ENCODE measurements around the gene YKT6. TPM values are rescaled to one million over a fixed set of nuclear protein-coding genes. Genes with fewer than 3 reads are reported as not detected.

YKT6 gene
- total RNA-seq, 1 donor from 2014 or later = 53.3 TPM

DNA sequence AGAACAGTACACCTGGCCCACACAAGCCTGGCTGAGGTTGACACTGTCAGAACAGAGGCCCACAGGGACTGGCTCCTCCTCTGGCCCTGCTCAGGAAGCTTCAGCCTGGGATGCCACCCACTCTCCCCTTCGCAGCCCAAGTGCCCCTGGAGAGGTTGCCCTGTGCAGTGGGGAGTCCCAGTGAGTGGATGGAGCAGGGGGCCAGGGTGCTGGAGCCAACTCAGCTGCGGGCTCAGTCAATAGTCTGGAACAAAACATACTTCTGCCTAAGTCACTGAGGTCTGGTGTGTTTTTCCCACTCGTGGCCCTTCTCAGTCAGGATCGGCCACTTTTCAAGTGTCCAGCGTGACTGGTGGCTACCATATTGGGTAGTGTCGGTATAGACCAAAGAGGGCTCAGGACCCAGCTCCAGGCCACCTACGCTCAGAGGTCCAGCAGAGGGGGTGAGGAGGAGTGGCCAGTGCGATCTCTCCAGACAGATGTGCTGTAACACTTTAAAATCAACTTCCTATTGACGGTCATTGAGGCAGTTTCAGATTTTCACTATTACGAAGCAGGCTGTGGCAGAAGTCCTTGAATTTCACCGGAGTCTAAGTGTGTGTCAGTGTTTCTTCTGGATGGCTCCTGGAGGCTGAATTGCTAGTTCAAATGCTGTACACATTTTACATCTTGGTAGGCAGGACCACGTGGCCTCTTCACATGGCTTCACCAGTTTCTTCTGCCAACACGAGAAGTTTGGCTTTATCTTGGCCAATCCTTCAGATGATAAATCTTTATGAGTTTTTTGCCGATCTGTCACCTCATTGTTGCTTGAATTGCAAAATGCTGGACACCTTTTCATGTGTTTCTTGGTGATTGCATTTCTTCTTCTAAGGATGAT lies 10.5 kb upstream of the YKT6 start:
- H3K36me3 ChIP-seq = no peaks in the 10 kb centered on the region
- DNase-seq = no peak
- no peaks in the 10 kb centered on the region for H3K9me3 ChIP-seq (replicated peaks)
- intact Hi-C loops (cut with micrococcal nuclease) = no loop called here
- H3K4me1 ChIP-seq = no peaks in the 10 kb centered on the region
- TF ChIP-seq, protein P1, sequence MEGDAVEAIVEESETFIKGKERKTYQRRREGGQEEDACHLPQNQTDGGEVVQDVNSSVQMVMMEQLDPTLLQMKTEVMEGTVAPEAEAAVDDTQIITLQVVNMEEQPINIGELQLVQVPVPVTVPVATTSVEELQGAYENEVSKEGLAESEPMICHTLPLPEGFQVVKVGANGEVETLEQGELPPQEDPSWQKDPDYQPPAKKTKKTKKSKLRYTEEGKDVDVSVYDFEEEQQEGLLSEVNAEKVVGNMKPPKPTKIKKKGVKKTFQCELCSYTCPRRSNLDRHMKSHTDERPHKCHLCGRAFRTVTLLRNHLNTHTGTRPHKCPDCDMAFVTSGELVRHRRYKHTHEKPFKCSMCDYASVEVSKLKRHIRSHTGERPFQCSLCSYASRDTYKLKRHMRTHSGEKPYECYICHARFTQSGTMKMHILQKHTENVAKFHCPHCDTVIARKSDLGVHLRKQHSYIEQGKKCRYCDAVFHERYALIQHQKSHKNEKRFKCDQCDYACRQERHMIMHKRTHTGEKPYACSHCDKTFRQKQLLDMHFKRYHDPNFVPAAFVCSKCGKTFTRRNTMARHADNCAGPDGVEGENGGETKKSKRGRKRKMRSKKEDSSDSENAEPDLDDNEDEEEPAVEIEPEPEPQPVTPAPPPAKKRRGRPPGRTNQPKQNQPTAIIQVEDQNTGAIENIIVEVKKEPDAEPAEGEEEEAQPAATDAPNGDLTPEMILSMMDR (IDR thresholded peaks at IDR 0.05; ENCODE audit: borderline replicate concordance) = no peak
- peaks cover 41% of the 10 kb centered on the region for H3K27me3 ChIP-seq (ENCODE audit: low read depth)
- H3K4me3 ChIP-seq = no peak overlapping the region
- no peak overlapping the region for H3K27ac ChIP-seq (replicated peaks)

DNA sequence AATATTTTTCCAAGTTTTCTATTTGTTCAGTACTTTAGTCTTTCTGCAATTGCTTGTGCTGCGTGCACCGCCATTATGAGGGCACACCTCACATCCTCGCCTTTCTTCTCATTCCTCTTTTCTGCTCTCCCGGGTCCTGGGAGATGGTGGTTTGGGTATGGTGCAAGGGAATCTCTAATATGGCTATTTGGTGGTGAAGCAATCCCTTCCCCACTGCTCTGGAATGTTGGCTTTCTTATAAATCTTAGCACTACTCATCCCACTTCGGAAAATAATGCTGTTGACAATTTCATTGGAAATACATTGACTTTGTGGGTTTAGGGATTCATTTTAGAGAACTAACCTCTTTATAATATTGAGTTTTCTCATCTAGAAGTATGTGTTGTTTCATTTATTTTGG lies 9.6 kb upstream of the YKT6 start:
- Histone ChIP-seq H3K4me3 (no peak overlapping the region), H3K27ac (replicated peaks) (no peak overlapping the region), H3K36me3 (no peaks in the 10 kb centered on the region), H3K27me3 (ENCODE audit: low read depth) (peaks cover 41% of the 10 kb centered on the region), H3K4me1 (peaks cover 4% of the 10 kb centered on the region), H3K9me3 (replicated peaks) (no peaks in the 10 kb centered on the region)
- DNase-seq = no peak
- TF ChIP-seq, protein P1 (IDR thresholded peaks at IDR 0.05; ENCODE audit: borderline replicate concordance) = no peak
- intact Hi-C loops (cut with micrococcal nuclease) = no loop called here

DNA sequence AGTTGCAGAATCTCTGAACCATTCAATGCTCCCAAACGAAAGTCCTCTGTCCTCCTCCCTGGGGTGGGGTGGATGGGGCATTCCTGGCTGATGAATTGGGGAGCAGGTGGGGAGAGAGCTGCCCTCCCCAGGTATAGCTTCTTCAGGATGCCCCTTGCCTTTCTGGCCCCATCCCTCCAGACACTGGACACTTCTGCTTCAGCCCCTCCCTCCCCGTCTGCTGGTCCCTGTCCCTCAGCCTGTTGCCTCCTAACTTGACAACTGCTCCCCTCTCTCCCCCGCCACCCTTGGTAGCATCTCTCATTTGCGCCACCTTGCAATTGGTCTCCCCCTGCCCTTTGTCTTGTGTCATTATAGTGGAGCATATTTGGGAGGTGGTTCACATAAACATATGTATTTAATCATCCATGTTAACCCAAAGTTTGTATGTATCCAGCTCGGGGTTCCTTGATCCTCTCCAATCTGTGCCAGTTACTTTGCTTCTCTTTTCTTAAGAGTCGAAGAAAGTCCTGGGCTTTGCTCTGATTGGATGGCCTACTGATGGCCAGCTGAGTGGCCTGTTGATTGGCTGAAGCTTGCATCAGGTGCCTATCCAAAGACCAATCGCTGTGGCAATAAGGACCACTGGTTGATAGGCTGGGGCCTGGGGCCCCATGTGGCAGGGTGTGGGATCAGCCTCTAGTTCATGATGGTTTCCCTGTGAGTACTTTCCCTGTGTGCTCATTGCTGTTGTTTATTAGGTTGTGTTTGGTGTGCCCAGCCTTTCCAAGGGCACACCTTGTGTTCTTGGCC lies 7.6 kb upstream of the YKT6 start:
- H3K9me3 ChIP-seq (replicated peaks) = no peaks in the 10 kb centered on the region
- no peak overlapping the region for H3K4me3 ChIP-seq
- TF ChIP-seq, protein P1 (IDR thresholded peaks at IDR 0.05; ENCODE audit: borderline replicate concordance) = no peak
- peaks cover 53% of the 10 kb centered on the region for H3K27me3 ChIP-seq (ENCODE audit: low read depth)
- DNase-seq = no peak
- no peak overlapping the region for H3K27ac ChIP-seq (replicated peaks)
- peaks cover 6% of the 10 kb centered on the region for H3K4me1 ChIP-seq
- no peaks in the 10 kb centered on the region for H3K36me3 ChIP-seq
- intact Hi-C loops (cut with micrococcal nuclease) = no loop called here

DNA sequence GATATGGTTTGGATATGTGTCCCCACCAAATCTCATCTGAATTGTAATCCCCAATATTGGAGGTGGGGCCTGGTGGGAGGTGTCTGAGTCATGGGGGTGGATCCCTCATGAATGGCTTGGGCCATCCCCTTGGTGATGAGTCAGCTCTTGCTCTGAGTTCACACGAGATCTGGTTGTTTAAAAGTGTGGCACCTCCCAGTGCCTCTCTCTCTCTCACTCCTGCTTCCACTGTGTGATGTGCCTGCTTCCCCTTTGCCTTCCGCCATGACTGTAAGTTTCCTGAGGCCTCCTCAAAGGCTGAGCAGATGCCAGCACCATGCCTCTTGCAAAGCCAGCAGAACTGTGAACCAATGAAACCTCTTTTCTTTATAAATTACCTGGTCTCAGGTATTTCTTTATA lies 6.7 kb upstream of the YKT6 start:
- peaks cover 6% of the 10 kb centered on the region for H3K4me1 ChIP-seq
- H3K27ac ChIP-seq (replicated peaks) = no peak overlapping the region
- peaks cover 52% of the 10 kb centered on the region for H3K27me3 ChIP-seq (ENCODE audit: low read depth)
- intact Hi-C loops (cut with micrococcal nuclease) = no loop called here
- TF ChIP-seq, protein P1 (IDR thresholded peaks at IDR 0.05; ENCODE audit: borderline replicate concordance) = no peak
- H3K9me3 ChIP-seq (replicated peaks) = no peaks in the 10 kb centered on the region
- DNase-seq = no peak
- H3K4me3 ChIP-seq = no peak overlapping the region
- H3K36me3 ChIP-seq = no peaks in the 10 kb centered on the region

DNA sequence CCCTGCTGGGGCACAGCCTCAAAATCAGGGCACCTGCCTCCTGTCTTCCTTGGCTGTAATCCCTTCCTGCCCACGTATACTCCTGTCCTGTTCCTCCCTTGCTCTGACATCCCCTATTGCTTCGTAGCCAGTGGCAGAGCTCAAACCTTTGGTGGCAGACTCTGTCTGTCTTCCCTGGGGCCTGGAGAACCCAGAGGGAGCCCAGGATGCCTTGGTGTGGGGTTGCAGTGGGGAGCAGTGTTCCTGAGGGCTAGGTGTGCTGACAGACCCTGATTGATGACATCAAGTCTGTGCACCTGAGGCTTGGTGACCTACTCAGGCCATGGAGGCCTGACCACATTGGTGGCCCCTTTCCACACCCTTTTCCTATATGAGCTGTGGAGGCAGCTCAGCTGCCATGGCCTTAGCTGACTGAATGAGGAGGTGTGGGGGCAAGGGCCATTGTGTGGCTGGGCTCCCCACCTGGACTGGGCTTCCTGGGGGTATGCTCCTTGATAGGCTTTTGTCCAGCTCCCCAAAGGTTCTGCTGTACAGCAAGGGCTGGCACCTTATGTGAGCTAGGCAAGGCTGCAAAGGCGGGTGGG lies 6.1 kb upstream of the YKT6 start:
- H3K27me3 ChIP-seq (ENCODE audit: low read depth) = peaks cover 46% of the 10 kb centered on the region
- H3K4me3 ChIP-seq = no peak overlapping the region
- no peak for DNase-seq
- intact Hi-C loops (cut with micrococcal nuclease) = loop anchor here (5.0 kb wide), 1 partner anchor 122 kb away; no protein-coding TSS in a partner anchor
- TF ChIP-seq, protein P1 (IDR thresholded peaks at IDR 0.05; ENCODE audit: borderline replicate concordance) = no peak
- no peaks in the 10 kb centered on the region for H3K9me3 ChIP-seq (replicated peaks)
- peaks cover 6% of the 10 kb centered on the region for H3K4me1 ChIP-seq
- no peaks in the 10 kb centered on the region for H3K36me3 ChIP-seq
- H3K27ac ChIP-seq (replicated peaks) = no peak overlapping the region

Measured in left ventricle myocardium inferior (tissue), 1 donor.